ENCODE results near the gene TRIM8.

DNA sequence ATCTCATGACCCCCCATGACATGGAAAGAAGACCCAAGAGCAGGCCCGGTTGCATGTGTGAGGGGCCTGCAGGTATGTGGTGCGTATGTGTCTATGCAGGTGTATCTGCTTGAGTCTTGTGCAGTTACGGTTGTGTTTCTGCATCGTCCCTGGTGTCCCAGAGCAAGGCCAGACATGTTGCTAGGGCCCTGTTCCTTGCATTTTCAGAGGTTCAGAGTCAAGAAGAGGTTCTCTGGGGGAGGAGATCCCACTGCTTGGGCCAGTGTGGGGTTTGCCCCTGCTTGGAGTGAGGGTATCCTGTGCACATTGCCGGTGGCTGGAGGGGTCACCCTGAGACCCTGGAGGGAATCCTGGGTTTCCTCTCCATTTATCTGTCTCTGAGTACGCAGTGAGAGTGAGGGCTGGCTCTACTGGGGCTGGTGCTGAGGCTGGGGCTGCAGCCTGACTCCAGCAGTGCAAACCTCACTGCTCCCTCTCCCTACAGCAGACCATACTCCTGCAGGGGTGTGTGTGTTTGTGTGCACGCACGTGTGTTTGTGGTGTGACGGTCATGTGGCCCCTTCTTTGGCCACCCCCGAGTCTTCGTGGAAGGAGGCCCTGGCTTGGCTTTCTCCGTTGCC lies 4.1 kb downstream of the TRIM8 start:
- TF ChIP-seq, protein P1, sequence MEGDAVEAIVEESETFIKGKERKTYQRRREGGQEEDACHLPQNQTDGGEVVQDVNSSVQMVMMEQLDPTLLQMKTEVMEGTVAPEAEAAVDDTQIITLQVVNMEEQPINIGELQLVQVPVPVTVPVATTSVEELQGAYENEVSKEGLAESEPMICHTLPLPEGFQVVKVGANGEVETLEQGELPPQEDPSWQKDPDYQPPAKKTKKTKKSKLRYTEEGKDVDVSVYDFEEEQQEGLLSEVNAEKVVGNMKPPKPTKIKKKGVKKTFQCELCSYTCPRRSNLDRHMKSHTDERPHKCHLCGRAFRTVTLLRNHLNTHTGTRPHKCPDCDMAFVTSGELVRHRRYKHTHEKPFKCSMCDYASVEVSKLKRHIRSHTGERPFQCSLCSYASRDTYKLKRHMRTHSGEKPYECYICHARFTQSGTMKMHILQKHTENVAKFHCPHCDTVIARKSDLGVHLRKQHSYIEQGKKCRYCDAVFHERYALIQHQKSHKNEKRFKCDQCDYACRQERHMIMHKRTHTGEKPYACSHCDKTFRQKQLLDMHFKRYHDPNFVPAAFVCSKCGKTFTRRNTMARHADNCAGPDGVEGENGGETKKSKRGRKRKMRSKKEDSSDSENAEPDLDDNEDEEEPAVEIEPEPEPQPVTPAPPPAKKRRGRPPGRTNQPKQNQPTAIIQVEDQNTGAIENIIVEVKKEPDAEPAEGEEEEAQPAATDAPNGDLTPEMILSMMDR (conservative IDR thresholded peaks at IDR 0.05; ENCODE audit: low read depth, low read length), result no peak
- no peak for TF ChIP-seq POLR2A (IDR thresholded peaks at IDR 0.05; ENCODE audit: low read depth, low read length)
